NCI-H146 (cell line): ENCODE data around the gene INTS13.
"Not testable (repeated sequence)": the region's sequence is repeated elsewhere in the genome, so short reads cannot be mapped to it uniquely, and the experiment has no call there.

Experiments
- DNase-seq: peaks from one replicate; lab custom pipeline; 2025; lab: John Stamatoyannopoulos, UW

Gene INTS13

GRCh38 chr12:26935636-26936378, 2.0 kb downstream of the INTS13 start:
- no peak for DNase-seq

DNA sequence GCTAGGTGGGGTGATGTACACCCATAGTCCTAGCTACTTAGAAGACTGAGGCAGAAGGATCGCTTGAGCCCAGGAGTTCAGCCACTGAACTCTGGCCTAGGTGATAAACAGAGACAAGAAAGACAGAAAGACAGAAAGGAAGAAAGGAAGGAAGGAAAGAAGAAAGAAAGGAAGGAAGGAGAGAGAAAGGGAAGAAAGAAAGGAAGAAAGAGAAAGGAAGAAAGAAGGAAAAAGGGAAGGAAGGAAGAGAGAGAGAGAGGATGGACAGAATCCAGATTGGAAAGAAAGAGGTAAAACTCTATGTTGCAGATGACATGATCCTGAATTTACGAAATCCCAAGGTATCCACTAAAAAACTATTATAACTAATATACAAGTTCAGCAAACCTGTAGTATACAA, 8.2 kb downstream of the INTS13 start:
- no peak for DNase-seq

- no peak for DNase-seq
These were observed 9.1 kb downstream of the INTS13 start for GRCh38 chr12:26928661-26929060.

DNA sequence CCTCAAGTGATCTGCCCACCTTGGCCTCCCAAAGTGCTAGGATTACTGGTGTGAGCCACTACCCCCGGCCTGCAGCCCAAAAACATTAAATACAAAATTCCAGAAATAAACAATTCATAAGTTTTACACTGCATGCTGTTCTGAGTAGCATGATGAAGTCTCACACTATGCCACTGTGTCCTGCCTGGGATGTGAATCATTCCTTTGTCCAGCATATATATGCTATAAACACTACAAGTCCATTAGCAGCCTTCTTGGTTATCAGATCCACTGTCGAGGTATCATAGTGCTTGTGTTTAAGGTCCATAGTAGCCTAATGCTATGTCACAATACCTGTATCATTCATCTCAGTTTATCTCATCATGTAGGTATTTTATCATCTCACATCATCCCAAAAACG, 15.9 kb downstream of the INTS13 start:
- DNase-seq, result no peak

GRCh38 chr12:26919216-26919555, 18.6 kb downstream of the INTS13 start:
- DNase-seq, result no peak

GRCh38 chr12:26918321-26919215, 19.2 kb downstream of the INTS13 start:
- DNase-seq, result no peak

DNA sequence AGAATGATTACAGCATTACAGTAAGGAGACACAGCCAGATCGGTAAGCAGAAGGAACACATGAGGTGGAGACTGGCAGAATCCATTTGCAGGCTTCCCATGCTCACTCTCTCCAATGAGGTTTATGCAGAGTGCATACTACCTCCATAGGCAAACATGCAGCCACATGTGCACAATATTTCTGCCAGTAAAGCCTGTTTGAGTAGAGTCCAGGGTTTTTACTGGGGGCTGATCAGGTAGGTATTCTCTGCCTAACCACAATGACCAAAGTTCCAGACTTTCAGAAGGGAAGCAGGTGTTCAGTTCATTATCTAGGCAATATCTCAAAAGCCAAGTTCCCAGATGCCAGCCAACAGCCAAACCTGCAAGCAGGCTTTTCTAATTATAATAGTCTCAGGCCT, 31.1 kb downstream of the INTS13 start:
- DNase-seq, result no peak

- DNase-seq, result no peak
These were observed 31.8 kb downstream of the INTS13 start for GRCh38 chr12:26906024-26906423.

DNA sequence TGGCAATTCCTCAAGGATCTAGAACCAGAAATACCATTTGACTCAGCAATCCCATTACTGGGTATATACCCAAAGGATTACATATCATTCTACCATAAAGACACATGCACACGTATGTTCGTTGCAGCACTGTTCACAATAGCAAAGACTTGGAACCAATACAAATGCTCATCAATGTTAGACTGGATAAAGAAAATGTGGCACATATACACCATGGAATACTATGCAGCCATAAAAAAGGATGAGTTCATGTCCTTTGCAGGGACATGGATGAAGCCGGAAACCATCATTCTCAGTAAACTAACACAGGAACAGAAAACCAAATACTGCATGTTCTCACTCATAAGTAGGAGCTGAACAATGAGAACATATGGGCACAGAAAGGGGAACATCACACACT, 34.4 kb downstream of the INTS13 start:
- DNase-seq, result not testable (repeated sequence)

DNA sequence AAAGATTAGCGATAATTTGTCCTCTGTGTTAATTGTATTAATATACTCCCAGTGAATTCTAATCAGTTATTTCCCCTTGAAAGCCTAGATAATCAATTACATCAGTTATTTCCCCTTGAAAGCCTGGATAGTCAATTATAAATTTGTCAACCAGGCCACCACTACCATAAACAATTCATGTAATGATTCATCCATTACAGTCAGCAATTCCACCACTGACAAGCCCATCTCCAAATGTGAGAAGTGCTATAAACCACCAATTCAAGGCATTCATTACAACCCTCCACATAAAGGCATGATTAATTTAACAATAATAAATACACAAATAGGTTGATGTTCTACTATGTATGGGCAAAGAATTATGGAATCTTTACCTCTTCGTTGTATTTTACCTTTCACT, 40.9 kb downstream of the INTS13 start:
- no peak for DNase-seq

DNA sequence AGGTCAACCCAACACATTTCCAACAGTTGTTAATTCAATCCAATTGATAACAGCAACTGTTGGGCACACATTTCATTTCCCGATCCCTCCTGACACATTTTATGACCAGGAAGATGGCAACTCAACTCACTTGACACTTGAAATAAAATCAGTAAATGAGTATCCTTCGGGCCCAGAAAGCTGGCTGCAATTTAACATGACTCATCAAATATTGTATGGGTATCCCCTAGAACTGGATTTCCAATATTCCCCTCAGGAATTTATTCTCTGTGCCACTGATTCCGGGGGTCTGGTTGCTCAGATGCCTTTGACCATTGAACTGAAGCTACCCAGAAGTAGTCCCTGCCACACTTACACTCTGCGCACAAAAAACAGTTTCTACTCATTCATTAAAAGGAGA, 42.1 kb downstream of the INTS13 start:
- no peak for DNase-seq

- DNase-seq, result no peak
These were observed 46.1 kb downstream of the INTS13 start for GRCh38 chr12:26891704-26892103.

GRCh38 chr12:26890784-26891183, 47.0 kb downstream of the INTS13 start:
- DNase-seq, result no peak

- peak; percentile 87 for DNase-seq
These were observed 52.8 kb downstream of the INTS13 start for GRCh38 chr12:26884765-26885576.

DNA sequence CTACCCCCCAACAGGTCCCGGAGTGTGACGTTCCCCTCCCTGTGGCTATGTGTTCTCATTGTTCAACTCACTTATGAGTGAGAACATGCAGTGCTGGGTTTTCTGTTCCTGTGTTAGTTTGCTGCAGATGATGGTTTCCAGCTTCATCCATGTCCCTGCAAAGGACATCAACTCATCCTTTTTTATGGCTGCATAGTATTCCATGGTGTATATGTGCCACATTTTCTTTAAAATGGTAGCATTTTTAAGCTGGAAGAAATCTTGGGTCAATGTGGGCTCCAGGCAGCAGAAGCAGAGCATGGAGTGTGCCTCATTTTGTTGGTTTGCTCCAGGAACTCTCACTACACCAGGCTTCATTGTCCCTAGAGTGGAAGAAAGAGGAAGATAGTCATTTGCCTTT, 57.2 kb downstream of the INTS13 start:
- no peak for DNase-seq

DNA sequence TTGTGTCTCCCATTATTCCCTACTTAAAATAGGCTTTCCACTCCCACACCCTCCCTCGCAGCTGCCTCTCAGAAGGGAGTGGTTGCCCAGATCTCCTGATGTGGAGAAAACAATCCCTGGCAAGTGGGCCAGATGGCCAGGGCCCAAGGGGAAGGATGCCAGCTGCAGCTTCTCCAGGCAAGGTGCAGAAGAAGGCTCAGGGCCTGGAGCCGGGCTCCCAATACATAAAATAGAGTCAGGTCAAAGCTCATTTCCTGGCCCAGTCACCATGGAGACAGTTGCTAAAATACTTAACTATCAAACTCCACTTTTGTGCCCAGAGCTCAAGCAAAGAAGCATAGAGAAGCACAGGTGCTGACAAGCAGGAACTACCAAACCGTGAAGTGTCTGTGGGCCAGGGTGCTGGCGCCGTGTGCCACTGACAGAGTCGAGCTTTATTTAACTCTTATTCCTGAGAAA, 59.1 kb downstream of the INTS13 start:
- peak; percentile 60 for DNase-seq

DNA sequence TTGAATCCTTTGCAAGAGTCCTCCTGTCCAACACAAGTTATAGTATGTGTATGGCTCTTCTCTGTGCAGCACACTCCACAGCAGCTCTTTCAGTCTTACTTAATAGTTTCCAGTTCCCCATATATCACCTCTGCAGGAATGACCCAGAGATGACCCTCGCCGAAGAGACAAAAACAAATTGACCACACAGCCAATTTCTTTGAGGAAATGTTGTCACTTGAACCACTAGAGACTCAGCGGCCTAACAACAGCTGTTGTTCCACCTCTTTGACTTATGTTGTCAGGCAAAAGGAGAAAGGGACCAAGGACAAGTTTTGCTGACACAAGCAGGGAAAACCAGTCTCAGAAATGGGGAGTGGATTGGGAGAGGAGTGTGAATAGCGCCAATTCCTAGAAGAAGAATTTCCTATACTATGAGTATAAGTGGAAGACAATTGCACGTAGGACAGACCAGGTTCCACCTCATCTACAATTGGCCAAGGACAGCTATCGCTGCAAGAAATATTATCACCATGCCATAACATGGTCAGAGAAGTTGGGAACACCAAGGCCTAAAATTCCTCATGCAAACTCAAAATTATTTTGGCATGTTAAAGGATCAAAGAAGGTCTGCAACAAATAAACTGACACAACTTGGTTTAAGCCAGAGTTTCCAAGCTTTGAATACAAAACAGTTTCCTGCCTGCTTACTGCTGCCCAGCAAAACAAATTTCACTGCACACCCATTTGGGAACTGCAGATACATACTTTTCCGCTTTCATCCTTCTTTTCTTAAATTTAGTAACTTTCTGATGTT, 63.1 kb downstream of the INTS13 start:
- DNase-seq, result no peak

DNA sequence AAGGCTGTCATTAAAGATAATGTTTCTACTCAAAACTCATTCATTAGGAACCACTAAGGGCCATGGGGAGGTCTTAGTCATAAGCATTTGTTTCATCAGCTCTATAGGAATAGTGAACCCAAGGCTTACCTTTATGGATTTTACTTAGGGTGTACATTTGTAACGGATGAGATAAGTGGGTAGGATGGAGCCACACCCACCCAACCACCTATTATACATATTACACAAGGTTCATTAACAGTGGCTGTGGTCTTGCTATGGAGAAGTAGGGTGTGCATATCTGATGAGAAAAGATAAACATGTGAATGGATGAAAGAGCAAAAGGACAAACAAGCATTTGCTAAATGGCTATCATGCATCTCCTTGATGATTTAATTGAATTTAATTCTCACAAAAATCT, 65.2 kb downstream of the INTS13 start:
- DNase-seq, result peak; percentile 10

- DNase-seq, result no peak
These were observed 65.8 kb downstream of the INTS13 start for GRCh38 chr12:26871985-26872384.

DNA sequence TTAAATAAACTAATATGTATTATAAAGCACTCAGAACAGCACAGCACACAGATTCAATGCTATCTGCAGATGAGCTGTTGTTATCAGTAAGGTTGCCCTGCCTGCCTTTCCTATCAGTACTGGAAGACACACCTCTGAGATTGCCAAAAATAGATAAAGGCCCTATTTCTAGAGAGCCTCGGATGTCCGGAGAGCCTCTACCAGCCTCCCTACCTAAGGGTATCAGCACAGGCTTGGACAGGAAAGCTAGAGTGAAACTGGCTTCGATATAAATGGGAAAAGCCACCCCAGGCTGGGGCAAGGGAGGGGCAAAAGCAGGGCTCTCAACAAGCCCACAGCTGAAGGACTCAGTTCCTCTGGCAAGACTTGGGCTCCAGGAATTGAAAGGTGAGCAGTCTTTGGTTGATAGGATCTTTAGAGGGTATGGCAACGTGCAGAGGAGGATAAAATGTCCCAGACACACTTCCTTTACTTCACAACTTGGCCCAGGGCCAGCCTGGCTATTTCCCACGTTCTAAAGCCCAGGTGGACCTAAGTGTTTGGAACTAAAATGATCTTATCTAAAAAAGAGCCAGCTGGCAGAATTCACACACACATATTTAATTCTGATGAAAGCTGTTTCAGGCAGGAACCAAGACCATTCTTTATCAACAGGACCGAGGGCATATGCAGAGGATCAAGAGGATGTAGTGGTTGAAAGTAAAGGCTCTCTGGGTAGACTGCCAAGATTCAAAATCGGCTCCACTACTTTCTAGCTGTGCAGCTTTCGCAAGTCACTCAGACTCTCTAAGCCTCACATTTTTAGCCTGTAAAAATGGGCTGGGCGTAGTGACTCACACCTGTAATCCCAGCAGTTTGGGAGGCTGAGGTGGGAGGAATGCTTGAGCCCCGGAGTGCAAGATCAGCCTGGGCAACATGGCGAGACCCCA, 67.0 kb downstream of the INTS13 start:
- DNase-seq, result peak; percentile 45
